Measurements from ENCODE around the gene JMJD8.

JMJD8 gene

DNA sequence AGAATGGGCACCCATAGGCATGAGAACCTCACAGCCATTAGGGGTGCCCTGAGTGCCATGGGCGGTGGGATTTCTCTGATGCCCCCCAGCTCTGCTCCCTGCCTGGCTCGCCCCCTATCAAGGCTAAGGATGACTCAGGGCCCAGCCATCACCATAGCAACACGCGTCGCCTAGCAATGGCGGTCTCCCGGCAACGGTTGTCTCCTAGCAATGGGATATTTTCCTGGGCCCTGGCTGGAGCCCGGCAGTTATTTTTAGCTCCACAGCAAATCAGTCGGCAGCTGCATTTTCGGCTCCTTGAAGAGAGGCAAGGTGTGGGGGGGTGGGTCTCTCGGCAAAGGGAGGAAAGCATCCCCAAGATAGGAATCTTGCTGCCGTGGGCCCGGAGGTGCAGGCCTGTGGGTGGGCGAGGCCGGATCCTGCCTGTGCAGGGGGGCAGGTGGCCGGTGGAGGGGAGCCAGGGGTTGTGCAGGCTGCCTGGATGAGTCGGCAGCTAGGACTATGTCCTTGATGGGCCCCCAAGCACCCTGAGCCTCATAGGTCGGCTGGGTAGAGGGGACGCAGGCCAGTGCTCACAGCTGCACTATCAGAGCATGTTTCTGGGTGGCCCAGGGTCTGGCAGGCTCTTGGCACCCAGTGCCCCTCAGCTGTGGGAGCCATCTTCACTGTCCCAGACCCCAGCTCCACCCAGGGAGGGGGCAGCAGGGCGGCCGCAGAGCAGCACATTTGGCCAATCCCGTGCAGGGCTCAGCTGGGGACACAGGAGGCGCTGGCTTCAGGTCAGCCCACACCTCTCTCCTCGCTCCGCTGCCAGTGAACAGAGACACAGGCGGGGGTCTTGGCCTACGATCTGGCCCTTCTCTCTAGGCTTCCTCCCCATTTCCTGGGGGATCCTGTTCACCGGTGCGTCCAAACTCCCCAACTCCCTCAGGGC, 25.7 kb upstream of the JMJD8 start:
- peak; percentile 96 for DNase-seq (ENCODE audit: low spot score)

DNA sequence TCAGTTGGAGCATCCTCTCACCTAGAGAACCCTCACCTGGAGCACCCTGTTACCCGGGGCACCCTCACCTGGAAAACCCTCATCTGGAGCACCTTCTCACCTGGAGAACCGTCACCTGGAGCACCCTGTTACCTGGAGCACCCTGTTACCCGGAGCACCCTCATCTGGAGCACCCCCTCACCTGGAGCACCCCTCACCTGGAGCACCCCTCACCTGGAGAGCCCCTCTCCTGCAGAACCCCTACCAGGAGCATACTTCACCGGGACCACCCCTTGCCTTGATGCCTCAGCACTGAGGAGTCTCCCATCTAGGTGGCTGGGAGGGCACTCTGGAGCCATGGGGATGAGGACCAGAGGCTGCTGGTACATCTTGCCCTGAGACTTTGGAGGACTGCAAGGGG, 24.8 kb upstream of the JMJD8 start:
- DNase-seq (ENCODE audit: low spot score), result no peak

DNA sequence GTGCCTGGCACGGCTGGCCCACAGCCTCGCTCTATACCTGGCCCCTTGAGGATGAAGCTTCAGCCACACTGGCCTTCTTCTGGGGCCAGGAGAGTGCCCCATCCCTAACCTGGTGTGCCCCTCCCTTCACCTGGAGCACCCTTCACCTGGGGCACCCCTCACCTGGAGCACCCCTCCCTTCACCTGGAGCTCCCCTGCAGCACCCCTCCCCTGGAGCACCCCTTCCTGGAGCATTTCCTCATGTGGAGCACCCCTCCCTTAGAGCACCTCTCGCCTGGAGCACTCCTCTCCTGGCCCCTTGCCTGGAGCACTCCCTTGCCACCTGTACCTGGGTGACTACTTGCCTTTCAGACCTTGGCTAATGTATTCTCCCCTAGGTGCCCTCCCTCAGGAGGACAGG, 23.9 kb upstream of the JMJD8 start:
- DNase-seq (ENCODE audit: low spot score), result no peak

DNA sequence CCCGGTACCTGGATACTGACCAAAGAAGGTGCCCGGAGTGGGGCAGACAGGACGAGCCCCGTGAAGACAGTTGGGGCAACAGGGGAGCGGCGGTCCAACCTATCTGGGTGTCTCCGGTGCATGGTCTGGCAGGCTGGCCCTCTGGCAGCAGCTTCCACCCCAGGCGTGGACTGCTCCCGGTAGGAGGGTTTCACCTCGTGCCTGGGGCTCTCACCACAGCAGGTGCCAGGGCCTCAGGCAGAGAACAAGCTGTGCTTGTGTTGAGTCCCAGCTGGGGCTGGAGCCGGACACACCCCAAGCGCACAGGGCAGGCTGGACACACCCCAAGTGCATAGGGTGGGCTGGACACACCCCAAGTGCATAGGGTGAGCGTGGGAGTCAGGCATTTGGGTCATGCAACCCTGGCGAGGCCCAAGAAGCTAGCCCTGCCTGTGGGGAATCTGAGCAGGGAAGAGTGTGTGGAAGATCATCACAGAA, 23.0 kb upstream of the JMJD8 start:
- DNase-seq (ENCODE audit: low spot score), result no peak

DNA sequence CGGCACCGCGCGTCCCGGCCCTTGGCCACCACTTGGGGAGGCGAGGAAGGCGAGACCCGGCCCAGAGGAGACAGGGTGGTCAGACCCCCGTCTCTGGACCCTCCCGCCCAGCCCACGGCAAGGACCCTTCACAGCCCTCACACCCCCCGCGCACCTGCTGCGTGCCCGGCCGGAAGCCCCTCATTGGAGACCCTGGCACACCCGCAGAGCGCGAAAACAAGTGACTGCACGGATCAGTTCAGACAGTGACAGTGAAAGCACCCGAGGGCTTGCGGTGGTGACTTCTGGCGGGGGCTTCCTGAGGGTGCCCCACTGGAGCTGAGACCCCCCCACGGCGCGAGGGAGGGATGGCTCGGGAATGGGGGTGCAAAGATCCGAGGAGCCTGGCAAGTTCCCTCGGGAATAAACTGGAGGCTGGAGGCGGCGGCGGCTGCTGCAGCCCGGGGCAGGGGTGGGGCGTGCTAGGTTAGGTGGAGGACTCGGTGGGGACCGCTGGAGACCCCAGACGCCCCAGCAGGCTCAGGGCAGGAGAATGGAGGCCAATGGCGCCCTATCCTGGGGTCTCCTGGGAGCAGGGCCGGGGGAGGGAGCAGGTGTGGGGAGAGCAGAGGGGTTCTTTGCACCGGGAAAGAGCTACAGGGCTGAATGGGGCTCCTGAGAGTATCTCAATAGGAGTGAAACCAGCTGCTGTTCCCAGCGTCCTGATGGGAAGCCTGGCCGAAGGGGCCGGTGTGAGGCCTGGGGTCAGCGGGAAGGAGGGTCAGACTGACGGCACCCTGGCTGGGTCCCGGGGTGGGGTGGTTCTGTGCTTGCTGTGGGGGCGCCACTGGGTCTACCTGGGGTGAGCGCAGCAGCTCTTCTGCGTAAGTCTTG, 22.3 kb upstream of the JMJD8 start:
- no peak for DNase-seq (ENCODE audit: low spot score)

DNA sequence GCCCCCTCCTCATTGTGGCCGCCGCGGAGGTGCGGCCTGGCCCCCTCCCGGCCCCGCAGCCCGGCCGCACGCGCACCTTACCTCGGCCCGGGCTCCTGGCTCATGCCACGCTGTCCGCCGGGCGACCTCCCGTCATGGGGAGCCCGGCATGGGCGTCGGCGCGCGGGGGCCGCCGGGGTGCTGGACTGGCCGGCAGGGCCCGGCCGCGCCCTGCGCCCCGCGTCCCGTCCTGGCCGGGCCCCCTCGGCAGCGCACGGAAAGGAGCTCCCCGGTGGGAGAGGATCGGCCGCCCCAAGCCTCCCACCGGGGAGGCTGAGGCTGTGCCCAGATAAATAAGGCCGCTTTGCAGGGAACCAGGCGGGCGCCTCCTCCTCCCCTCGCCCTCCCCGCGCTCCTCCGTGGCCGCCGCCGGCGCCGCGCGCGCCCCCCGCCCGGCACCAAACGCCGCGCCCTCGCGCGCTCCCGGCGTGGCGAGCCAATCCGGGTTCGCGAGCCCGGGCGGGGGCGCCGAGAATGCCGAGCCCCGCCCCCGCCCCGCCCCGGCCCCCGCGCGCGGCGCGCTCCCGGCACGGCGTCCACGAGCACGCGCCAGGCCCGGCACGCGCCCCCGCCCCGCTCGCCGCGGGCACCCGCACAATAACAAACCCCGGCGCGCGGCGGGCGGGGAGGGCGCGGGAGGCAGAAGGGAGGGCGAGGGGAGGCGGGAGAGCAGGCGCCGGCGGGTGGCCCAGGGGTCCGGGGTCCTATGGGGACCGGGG, 21.5 kb upstream of the JMJD8 start, which contains the start of gene FBXL16:
Gene FBXL16, minus strand, starts transcription at position 371 of the 758 bp plus-strand sequence. CDS start 8,396 bp downstream, outside the sequence.
- DNase-seq (ENCODE audit: low spot score), result no peak

DNA sequence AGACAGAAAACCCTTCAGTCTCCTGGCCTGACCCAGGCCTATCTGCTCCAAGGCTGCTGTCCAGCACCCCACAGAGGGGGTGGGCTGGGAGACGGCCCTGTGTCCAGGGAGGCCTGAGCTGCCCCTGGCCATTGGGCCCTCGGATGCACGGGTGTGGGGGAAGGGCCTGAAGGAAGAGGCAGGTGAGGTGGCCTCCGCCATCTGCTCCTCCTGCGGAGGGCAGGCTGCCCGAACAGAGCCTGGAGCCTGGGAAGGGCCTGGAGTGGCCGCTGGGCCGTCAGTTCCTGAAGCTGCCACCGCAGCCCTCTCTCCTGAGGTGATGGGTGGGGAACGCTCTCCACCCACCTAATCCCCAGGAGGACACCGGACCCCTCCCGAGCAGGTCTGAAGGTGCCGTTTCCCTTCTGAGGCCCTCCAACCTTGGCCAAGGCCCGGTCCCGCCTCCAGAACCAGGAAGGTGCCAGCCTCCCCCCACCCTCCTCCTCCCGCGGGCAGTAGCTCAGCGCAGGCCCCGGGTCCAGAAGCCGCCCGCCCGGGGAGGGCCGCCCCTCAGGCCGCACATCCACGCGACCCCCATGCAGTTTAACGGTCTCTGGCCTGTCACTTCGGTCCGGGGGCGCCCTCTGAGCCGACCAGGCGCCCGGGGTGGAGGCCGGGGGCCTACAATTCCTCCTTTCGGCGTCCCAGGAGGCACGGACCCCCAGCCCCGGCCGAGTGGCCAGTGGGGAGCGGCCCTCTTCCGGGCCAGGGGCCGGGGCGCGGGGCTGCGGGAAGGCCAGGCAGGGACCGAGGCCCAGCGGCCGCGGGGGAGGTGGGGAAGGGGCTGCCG, 20.6 kb upstream of the JMJD8 start:
- DNase-seq (ENCODE audit: low spot score), result no peak

DNA sequence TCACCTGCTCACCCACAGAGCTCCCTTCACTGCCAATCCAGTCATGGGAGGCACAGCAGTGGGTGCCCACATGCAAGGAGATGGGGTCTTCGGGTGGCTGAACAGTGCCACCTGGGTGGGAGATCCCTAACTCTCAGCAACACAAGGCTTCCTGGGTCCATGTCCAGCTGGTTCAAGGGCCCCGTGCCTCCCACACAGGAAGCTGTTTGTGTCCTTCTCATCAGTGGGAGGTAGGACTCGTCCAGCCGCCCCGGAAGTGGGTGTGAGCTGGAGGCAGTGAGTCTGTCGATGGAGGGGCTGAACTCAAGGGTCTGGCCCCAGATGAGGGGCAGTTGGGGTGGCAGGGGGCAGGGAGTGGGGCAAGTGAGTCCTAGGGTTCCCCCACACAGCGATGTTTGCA, 19.9 kb upstream of the JMJD8 start:
- no peak for DNase-seq (ENCODE audit: low spot score)

DNA sequence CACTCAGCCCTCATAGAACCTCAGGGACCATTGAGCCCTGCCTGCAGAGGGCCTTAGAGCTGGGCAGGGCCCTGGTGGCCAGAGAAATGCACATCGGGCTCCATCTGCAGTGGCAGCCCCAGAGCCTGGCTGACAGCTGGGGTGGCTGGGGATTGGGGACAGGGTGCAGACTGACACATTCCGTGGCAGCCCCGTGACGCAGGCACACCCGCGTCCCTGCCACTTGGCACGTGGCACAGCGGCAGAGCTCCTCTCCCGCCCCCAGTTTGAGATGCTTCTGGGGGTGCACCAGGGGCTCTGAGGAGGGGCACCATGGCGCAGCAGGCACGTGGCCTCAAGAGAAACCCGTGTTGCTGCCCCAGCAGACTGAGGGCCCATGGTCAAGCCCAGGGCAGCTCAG, 19.3 kb upstream of the JMJD8 start:
- no peak for DNase-seq (ENCODE audit: low spot score)

DNA sequence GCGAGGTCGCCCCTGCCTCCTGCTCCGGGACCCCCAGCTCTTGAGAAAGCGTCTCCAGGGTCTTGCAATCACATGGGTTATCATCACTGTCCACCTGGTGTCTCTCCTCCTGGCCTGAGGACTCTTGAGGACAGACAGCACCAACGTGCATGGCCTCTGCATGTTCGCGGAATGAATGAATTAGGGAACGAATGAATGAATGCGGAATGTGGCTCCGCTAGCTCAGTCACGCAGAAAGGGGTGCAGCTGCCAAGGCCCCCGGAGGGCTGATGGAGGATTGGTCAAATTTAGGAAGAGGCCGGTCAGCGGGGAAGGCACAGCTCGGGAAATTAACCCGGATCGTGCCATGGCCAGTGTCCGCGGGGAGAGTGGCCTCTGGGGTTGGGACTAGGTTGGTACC, 18.2 kb upstream of the JMJD8 start:
- DNase-seq (ENCODE audit: low spot score), result no peak

DNA sequence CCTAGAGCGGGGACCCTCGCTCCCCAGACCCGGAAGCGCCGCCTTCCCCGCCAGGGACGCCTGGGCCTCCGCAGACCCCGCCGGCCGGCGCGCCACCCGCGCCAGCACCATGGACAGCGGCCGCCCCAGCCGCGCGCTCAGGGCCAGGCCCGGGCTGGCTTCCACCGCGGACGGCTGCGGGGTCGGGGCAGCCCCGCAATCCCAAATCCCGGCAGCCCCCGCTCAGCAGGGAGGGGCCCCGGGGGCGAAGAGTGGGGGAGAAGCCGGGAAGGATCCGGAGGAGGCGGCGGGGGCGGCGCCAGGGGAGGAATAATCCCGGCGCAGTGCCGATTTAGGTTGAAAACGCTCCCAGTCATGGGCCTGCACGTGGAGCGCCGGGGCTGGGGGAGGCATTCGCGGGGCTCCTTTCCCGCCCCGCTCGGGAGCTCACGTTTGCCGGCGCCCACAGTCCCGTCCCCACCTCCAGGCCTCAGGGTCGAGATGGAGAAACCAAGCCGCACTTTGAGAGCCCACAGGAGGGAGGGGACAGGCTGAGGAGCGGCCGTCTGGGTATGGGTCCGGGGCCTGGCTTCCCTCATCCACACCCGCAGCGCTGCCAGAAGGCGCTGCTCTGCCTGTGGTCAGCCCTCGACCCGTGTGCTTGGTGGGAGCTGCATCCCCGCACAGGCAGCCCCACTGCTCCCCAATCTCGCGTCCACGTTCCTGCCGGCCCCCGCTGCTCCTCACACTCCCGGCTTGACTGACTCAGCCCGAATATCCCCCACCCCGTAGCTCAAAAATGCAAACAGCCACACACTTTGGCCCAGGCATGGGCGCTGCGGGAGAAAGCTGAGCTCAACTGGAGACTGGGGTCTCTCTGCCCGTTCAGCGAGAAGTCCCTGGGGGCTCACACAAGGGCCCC, 16.8 kb upstream of the JMJD8 start:
- no peak for DNase-seq (ENCODE audit: low spot score)

DNA sequence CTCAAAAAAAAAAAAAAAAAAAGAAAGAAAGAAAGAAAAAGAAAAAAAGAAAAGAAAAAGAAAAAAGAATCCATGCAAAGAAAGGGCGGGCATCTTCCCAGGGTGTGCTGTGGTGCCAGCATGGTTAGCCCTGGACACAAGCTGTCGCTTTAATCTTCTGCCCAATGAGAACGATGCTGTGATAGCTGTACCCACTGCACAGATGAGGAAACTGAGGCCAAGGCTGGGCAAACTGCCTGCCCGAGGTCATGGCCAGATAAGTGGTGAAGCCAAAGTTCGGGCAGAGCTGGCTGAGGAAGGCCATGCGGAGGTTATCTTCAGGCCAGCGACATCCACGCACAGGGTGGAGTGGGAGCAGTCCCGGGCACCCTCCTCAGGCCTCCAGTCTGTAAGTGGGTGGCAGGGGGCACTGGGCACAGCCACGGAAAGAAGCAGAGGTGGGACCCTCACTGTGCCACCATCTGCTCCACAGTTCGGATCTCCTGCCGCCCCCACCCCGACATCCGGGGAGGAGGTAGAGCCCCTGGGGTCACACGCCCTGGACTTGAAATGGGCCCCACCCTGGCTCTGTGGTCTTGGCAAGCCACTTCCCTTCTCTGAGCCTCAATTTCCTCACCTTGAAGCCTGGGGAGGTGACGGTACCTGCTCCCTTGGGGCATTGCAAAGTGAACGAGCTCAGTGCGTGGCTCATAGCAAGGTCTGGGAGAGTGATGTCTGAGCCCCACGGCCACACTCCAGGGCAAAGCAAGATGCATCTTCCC, 15.0 kb upstream of the JMJD8 start:
- no peak for DNase-seq (ENCODE audit: low spot score)

DNA sequence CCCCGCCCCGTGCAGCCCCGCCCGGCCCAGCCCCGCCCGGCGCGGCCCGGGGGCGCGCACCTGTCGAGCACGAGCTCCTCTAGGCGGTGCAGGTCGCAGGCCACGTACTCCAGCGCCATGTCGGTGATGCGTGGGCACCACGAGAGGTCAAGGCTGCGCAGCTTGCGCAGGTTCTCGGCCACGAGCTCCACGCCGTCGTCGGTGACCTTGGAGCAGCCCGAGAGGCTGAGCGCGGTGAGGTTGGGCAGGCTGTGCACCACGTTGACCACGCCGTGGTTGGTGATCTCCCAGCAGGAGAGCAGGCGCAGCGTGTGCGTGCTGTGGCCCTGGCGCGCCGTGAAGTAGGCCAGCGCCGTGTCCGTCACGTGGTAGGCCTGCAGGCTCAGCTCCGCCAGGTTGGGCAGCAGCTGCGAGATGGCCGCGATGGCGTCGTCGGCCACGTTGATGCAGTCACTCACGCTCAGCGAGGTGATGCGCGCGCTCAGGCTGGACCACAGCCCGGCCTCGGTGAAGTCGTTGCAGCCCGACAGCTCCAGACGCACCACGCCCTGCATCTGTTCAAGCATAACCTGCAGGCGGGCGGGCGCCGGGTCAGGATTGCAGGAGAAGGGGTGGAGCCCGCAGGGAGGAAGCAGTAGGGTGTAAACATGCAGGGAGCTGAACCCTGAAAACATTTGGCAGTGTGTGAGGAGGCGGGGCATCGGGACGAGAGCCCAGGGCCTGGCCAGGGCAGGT, 11.4 kb upstream of the JMJD8 start:
- DNase-seq (ENCODE audit: low spot score), result no peak

DNA sequence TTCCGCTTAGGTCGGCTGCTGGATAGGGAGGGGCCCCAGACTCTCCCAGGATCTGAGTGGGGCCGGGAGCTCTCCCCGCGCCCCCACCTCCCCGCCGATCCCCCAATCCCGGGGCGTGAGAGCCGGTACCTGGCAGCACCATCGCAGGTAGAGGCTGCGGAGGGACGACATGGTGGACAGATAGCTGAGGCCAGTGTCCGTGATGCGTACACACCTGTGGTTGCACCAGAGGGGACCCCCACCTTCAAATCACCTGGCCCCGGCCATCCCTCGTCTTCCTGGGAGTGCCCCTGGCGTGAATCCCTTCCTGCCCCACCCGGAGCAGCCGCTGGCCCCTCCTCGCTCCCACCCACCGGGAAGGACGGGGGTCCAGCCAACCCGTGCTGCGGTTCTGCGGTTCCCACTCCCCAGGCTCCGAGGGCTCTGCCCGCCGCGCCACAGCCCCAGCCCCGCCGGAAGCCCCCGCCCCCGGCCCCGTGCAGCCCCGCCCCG, 10.8 kb upstream of the JMJD8 start:
- DNase-seq (ENCODE audit: low spot score), result no peak

DNA sequence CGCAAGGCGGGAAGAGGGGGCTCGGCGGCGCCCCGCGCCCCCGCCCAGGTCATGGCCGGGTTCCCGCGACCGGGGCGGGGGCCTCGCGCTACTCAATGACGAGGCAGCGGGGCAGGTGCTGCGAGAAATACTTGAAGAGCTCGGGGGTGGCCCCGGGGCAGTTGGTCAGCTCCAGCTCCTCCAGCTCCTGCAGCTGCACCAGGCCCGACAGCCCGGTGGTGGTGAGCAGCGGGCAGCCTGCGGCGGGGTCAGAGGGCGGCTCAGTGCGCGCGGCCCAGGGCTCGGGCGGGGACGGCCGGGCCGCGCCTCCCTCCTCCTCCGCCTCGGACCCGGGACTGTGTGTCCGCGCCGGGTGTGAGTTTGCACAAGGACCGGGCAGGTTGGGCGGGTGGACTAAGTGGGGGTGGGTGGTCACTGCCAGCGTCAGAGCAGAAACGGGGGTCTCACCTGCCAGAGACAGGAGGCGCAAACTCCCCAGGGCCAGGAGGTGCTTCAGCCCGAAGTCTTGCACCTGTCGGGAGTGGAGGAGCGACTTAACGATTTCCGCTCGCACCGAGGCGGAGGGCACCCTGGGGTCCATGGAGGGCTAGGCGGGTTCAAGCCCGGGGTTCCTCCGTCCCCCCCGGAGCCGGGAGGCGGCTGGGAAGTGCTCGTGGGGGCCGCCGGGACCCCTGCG, 10.2 kb upstream of the JMJD8 start:
- DNase-seq (ENCODE audit: low spot score), result no peak

DNA sequence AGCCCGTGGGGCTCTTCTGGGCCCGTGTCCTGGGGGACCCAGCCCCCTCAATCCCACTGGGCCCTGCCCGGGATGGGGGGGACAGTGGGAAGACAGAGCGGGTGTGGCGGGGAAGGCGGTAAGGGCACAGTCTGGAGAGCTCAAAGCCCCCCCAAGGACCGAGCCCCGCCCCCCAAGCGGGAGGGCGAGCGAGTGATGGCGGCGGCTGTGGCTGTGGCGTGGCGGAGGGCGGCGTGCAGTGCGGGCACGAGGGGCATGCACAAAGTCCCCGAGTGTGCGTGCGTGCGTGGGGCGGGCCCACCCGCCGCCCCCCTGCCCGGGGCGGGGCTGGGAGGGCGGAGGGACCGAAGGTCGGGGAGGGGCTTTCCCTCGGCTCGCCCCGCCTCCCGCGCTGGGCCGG, 9.6 kb upstream of the JMJD8 start:
- no peak for DNase-seq (ENCODE audit: low spot score)

DNA sequence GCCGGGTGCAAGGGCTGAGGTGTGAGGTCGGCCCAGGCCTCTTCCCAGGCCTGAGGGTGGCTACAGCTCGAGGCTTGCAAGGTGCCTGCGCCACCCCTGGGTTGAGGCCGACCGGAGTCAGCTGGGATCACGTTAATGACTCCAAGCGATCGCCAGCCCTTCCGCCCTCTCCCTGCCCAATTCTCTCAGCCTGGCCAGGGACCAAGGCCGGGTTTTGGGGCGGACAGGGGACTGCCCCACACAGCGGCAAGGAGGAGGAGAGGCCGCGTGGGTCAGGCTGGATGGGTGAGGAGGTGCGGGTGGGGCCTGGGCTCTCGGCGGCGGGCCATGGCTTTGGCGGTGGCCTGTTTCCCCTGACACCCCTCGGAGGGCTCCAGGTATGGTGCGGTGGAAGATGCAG, 9.2 kb upstream of the JMJD8 start:
- no peak for DNase-seq (ENCODE audit: low spot score)

Data from COLO829 (cell line).